Anterior cingulate cortex (tissue), 58 donors: Measurements from ENCODE around the gene CAMSAP1.
A peak's percentile ranks its signal among the peaks of the same experiment; 100 is the strongest.
"Not testable (repeated sequence)": the region's sequence is repeated elsewhere in the genome, so short reads cannot be mapped to it uniquely, and the experiment has no call there.

Source experiments
- DNase-seq, 58 donors: peaks; one replicate each; lab custom pipeline; 2025; lab: John Stamatoyannopoulos, UW

Gene CAMSAP1

GRCh38 chr9:135907431-135908092 lies at the start of gene CAMSAP1:
Gene CAMSAP1 (minus strand): TSS chr9:135907546. CDS start chr9:135907159, 387 bp downstream.
- peak in 57 of 58 donors; percentile 56 to 96 (median 89) for DNase-seq

GRCh38 chr9:135956802-135957174 lies 49.4 kb upstream of the CAMSAP1 start:
- no peak for DNase-seq

GRCh38 chr9:135955934-135956801 lies 48.8 kb upstream of the CAMSAP1 start:
- DNase-seq = no peak

- no peak for DNase-seq
Observed at GRCh38 chr9:135952664-135953206, 45.4 kb upstream of the CAMSAP1 start.

- DNase-seq = no peak
Observed at GRCh38 chr9:135951889-135952663, 44.7 kb upstream of the CAMSAP1 start.

GRCh38 chr9:135951310-135951709 lies 44.0 kb upstream of the CAMSAP1 start:
- not testable (repeated sequence) for DNase-seq

- DNase-seq = not testable (repeated sequence)
Observed at GRCh38 chr9:135950841-135951240, 43.5 kb upstream of the CAMSAP1 start.

GRCh38 chr9:135950135-135950682 lies 42.9 kb upstream of the CAMSAP1 start:
- DNase-seq = no peak

- DNase-seq = no peak
Observed at GRCh38 chr9:135949501-135950134, 42.3 kb upstream of the CAMSAP1 start.

GRCh38 chr9:135948968-135949367 lies 41.6 kb upstream of the CAMSAP1 start:
- DNase-seq = no peak

GRCh38 chr9:135948446-135948845 lies 41.1 kb upstream of the CAMSAP1 start:
- DNase-seq = no peak

- no peak for DNase-seq
Observed at GRCh38 chr9:135947582-135947981, 40.2 kb upstream of the CAMSAP1 start.

GRCh38 chr9:135947105-135947504 lies 39.8 kb upstream of the CAMSAP1 start:
- DNase-seq = not testable (repeated sequence)

GRCh38 chr9:135946392-135946994 lies 39.1 kb upstream of the CAMSAP1 start:
- no peak for DNase-seq

GRCh38 chr9:135945969-135946368 lies 38.6 kb upstream of the CAMSAP1 start:
- DNase-seq = no peak

- DNase-seq = no peak
Observed at GRCh38 chr9:135944444-135945252, 37.3 kb upstream of the CAMSAP1 start.

- DNase-seq = not testable (repeated sequence)
Observed at GRCh38 chr9:135943604-135944003, 36.3 kb upstream of the CAMSAP1 start.

- no peak for DNase-seq
Observed at GRCh38 chr9:135941288-135941995, 34.1 kb upstream of the CAMSAP1 start.
